Right atrium auricular region (tissue), 2 donors: ENCODE data around the gene KLK1. TPM values are rescaled to one million over a fixed set of nuclear protein-coding genes. Genes with fewer than 3 reads are reported as not detected.

ENCODE experiments used
- DNase-seq: peaks from one replicate; pipeline ENCODE4 v3.0.0-alpha.2; 2019; ENCODE audit warnings: low spot score
- H3K27ac ChIP-seq, 2 donors: fragments of 200-600 bp; sonication (generic); 1 replicate in 1 of 2; 2 replicates in 1 of 2; pipeline ENCODE4 v1.5.1; 2016 to 2019
- H3K27me3 ChIP-seq, 2 donors: fragments of 200-600 bp; sonication (generic); one replicate each; pipeline versions ENCODE4 v1.5.1 to v1.6.0; 2017 to 2019
- H3K36me3 ChIP-seq: fragments of 200-600 bp; sonication (generic); one replicate; pipeline ENCODE4 v1.5.1; 2016
- H3K4me1 ChIP-seq, 2 donors: fragments of 200-600 bp; sonication (generic); one replicate each; pipeline versions ENCODE4 v1.5.1 to v1.6.0; 2017 to 2019
- H3K4me3 ChIP-seq, 2 donors: fragments of 200-600 bp; sonication (generic); 1 replicate in 1 of 2; 2 replicates in 1 of 2; pipeline ENCODE4 v1.5.1; 2017 to 2019; ENCODE audit warnings: mild to moderate bottlenecking in 1 of 2, moderate library complexity in 1 of 2
- H3K9me3 ChIP-seq, 2 donors: fragments of 200-600 bp; sonication (generic); one replicate each; pipeline ENCODE4 v1.5.1; 2019
- CTCF ChIP-seq, 2 donors: fragments of 200-600 bp; sonication (generic); IDR thresholded peaks; one replicate each; pipeline ENCODE4 v1.5.1; 2019; ENCODE audit warnings: antibody characterized with exemption in 2 of 2
- total RNA-seq, 2 donors: library from RNA; depleted of rRNA; stranded (reverse); fragments of >200 nt; gene quantifications; one replicate each; pipeline ENCODE4 v1.1.0, GENCODE V29; 2016

Gene KLK1
- total RNA-seq, 2 donors from 2014 or later = 0.51 TPM; not detected in 1

- H3K36me3 ChIP-seq = peaks cover 24% of the 10 kb centered on the region
- no peaks in the 10 kb centered on the region for H3K9me3 ChIP-seq
- TF ChIP-seq CTCF (IDR thresholded peaks at IDR 0.05) = no peak
- no peak for DNase-seq
- H3K4me3 ChIP-seq = no peak overlapping the region
- peaks cover 0 to 19% of the 10 kb centered on the region in 2 donors for H3K4me1 ChIP-seq
- H3K27ac ChIP-seq = no peak overlapping the region
- no peaks in the 10 kb centered on the region for H3K27me3 ChIP-seq
Observed at GRCh38 chr19:50798659-50799546, 24.7 kb downstream of the KLK1 start.

GRCh38 chr19:50797781-50798658 lies 25.6 kb downstream of the KLK1 start:
- H3K9me3 ChIP-seq = no peaks in the 10 kb centered on the region
- no peak for DNase-seq
- no peaks in the 10 kb centered on the region for H3K27me3 ChIP-seq
- H3K27ac ChIP-seq = no peak overlapping the region
- peaks cover 0 to 10% of the 10 kb centered on the region in 2 donors for H3K4me1 ChIP-seq
- H3K36me3 ChIP-seq = peaks cover 24% of the 10 kb centered on the region
- no peak for TF ChIP-seq CTCF (IDR thresholded peaks at IDR 0.05)
- H3K4me3 ChIP-seq = no peak overlapping the region

- no peak for DNase-seq
- TF ChIP-seq CTCF (IDR thresholded peaks at IDR 0.05) = no peak
- Histone ChIP-seq H3K4me3 (no peak overlapping the region), H3K27ac (no peak overlapping the region), H3K9me3 (no peaks in the 10 kb centered on the region), H3K27me3 (no peaks in the 10 kb centered on the region), H3K36me3 (peaks cover 24% of the 10 kb centered on the region), H3K4me1 (peaks cover 0 to 5% of the 10 kb centered on the region in 2 donors)
Observed at GRCh38 chr19:50797429-50797780, 26.2 kb downstream of the KLK1 start.

- H3K4me3 ChIP-seq = no peak overlapping the region
- peaks cover 24% of the 10 kb centered on the region for H3K36me3 ChIP-seq
Observed at GRCh38 chr19:50796634-50797428, 26.8 kb downstream of the KLK1 start.

More at GRCh38 chr19:50796634-50797428, 26.8 kb downstream of the KLK1 start:
- Histone ChIP-seq H3K9me3 (no peaks in the 10 kb centered on the region), H3K27me3 (no peaks in the 10 kb centered on the region), H3K4me1 (no peaks in the 10 kb centered on the region), H3K27ac (no peak overlapping the region)
- TF ChIP-seq CTCF (IDR thresholded peaks at IDR 0.05) = no peak
- DNase-seq = no peak
